Measurements from ENCODE around the gene TMEM18. TPM values are rescaled to one million over a fixed set of nuclear protein-coding genes. Genes with fewer than 3 reads are reported as not detected.
"Not testable (repeated sequence)": the region's sequence is repeated elsewhere in the genome, so short reads cannot be mapped to it uniquely, and the experiment has no call there.

TMEM18 gene
- total RNA-seq, 4 donors from 2014 or later, result 11.0 to 31.0 (median 14.5) TPM

- no peaks in the 10 kb centered on the region for H3K4me1 ChIP-seq
- peaks cover 22% of the 10 kb centered on the region for H3K27me3 ChIP-seq
- in situ Hi-C loops (cut with MboI; ENCODE audit: low pct_ligation_motif_present in 1 of 4, low pct_unique_long_range_greater_than_20kb in 1 of 4, low sequenced_read_pairs in 3 of 4) (loop anchor here in 2 of 4 donors (25.0 kb wide), 2 partner anchors 829 to 854 kb away; no protein-coding TSS in a partner anchor), intact Hi-C loops (cut with DNase I; ENCODE audit: low total_unique reads) (no loop called here)
- WGBS, 2 donors (ENCODE audit: low coverage in 1 of 2), result 71 to 85% methylated on average over 3 to 18 of the region's 18 CpGs
- no peaks in the 10 kb centered on the region for H3K9me3 ChIP-seq
- DNase-seq, result no peak
- no peak overlapping the region for H3K27ac ChIP-seq
- no peak for TF ChIP-seq EP300 (IDR thresholded peaks at IDR 0.05; ENCODE audit: low read depth)
- TF ChIP-seq CTCF (IDR thresholded peaks at IDR 0.05), result no peak
- no peak for TF ChIP-seq POLR2A (IDR thresholded peaks at IDR 0.05)
- TF ChIP-seq POLR2AphosphoS5 (IDR thresholded peaks at IDR 0.05), result no peak
- H3K4me3 ChIP-seq, result no peak overlapping the region
- H3K36me3 ChIP-seq, result no peaks in the 10 kb centered on the region
Observed at GRCh38 chr2:708667-709066, 31.5 kb upstream of the TMEM18 start.

- DNase-seq, result no peak
- no peak for TF ChIP-seq POLR2AphosphoS5 (IDR thresholded peaks at IDR 0.05)
- TF ChIP-seq EP300 (IDR thresholded peaks at IDR 0.05; ENCODE audit: low read depth), result no peak
- TF ChIP-seq CTCF (IDR thresholded peaks at IDR 0.05), result no peak
- no peak for TF ChIP-seq POLR2A (IDR thresholded peaks at IDR 0.05)
- H3K4me1 ChIP-seq, result no peaks in the 10 kb centered on the region
- no peaks in the 10 kb centered on the region for H3K27me3 ChIP-seq
- intact Hi-C loops (cut with DNase I; ENCODE audit: low total_unique reads), result no loop called here
- no peak overlapping the region for H3K4me3 ChIP-seq
- H3K36me3 ChIP-seq, result peaks cover 0 to 1% (median 0%) of the 10 kb centered on the region in 4 donors
- 70 to 80% methylated on average over 6 to 7 of the region's 7 CpGs for WGBS, 2 donors (ENCODE audit: low coverage in 1 of 2)
- H3K9me3 ChIP-seq, result no peaks in the 10 kb centered on the region
- H3K27ac ChIP-seq, result no peak overlapping the region
- in situ Hi-C loops (cut with MboI; ENCODE audit: low pct_ligation_motif_present in 1 of 4, low pct_unique_long_range_greater_than_20kb in 1 of 4, low sequenced_read_pairs in 3 of 4), result loop anchor here in 2 of 4 donors (25.0 kb wide), 2 partner anchors 831 to 856 kb away; no protein-coding TSS in a partner anchor
Observed at GRCh38 chr2:705971-706511, 28.8 kb upstream of the TMEM18 start.

- in situ Hi-C loops (cut with MboI; ENCODE audit: low pct_ligation_motif_present in 1 of 4, low pct_unique_long_range_greater_than_20kb in 1 of 4, low sequenced_read_pairs in 3 of 4), result loop anchor here in 2 of 4 donors (25.0 kb wide), 2 partner anchors 835 to 860 kb away; no protein-coding TSS in a partner anchor
- H3K4me1 ChIP-seq; DNase-seq; H3K27ac ChIP-seq; H3K4me3 ChIP-seq; intact Hi-C loops (cut with DNase I; ENCODE audit: low total_unique reads); H3K27me3 ChIP-seq; H3K9me3 ChIP-seq; H3K36me3 ChIP-seq: not testable (repeated sequence)
- WGBS, 2 donors (ENCODE audit: low coverage in 1 of 2), result 70 to 84% methylated on average over 3 to 8 of the region's 8 CpGs
Observed at GRCh38 chr2:702765-703164, 25.6 kb upstream of the TMEM18 start.

DNA sequence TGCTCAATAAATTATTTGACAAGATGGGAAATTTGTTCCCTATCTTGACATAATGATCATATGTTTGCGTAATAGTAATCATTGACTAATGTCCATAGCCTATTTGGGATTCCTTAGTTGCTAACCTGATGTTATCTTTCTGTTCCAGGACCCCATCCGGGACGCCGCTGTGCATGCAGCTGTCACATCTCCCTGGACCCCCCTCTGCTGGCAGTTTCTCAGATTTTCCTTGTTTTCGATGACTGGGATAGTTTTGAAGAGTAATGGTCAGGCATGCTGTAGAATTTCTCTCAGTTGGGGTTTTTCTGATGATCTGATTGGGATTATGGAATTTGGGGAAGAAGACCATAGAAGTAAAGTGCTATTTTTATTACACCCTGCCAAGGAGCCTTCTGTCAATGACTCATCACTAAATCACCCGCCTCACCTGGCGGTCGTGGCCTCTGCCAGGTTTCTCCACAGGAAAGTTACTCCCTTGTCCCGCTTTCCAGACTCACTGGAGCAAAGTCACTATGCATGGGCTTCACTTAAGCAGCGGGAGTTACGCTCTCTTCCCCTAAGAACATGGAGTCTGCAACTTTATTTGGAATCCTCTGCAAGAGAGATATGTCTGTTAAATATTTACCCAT lies 19.9 kb upstream of the TMEM18 start:
- no peak for TF ChIP-seq POLR2A (IDR thresholded peaks at IDR 0.05)
- no peak for TF ChIP-seq EP300 (IDR thresholded peaks at IDR 0.05; ENCODE audit: low read depth)
- no peak for TF ChIP-seq POLR2AphosphoS5 (IDR thresholded peaks at IDR 0.05)
- TF ChIP-seq CTCF (IDR thresholded peaks at IDR 0.05), result no peak
- WGBS, 2 donors (ENCODE audit: low coverage in 1 of 2), result 76 to 82% methylated on average over 7 to 11 of the region's 11 CpGs
- Histone ChIP-seq H3K27me3 (no peaks in the 10 kb centered on the region), H3K4me3 (no peak overlapping the region), H3K27ac (no peak overlapping the region), H3K36me3 (peaks cover 0 to 1% (median 0%) of the 10 kb centered on the region in 4 donors), H3K9me3 (peaks cover 0 to 7% of the 10 kb centered on the region in 2 donors), H3K4me1 (no peaks in the 10 kb centered on the region)
- intact Hi-C loops (cut with DNase I; ENCODE audit: low total_unique reads), result no loop called here
- in situ Hi-C loops (cut with MboI; ENCODE audit: low pct_ligation_motif_present in 1 of 4, low pct_unique_long_range_greater_than_20kb in 1 of 4, low sequenced_read_pairs in 3 of 4), result no loop called here
- DNase-seq, result no peak

All from transverse colon (tissue), 4 donors.